H9 (cell line): ENCODE results near the gene ALG2. TPM values are rescaled to one million over a fixed set of nuclear protein-coding genes. Genes with fewer than 3 reads are reported as not detected.

Experiments
- DNase-seq: peaks from one replicate; pipeline ENCODE4 v3.0.0-alpha.2; 2017
- H2AFZ ChIP-seq: one replicate; pipeline ENCODE4 v1.6.1; 2013; ENCODE audit warnings: mild to moderate bottlenecking, low read length, control low read depth, moderate library complexity
- H2AK5ac ChIP-seq: 2 replicates; pipeline ENCODE4 v1.6.1; 2013; ENCODE audit warnings: low read length, control low read depth, mixed read lengths; ENCODE audit not compliant: insufficient read length
- H2BK120ac ChIP-seq: one replicate; pipeline ENCODE4 v1.6.1; 2013; ENCODE audit warnings: low read depth, mild to moderate bottlenecking, low read length, control low read depth, inconsistent platforms; ENCODE audit not compliant: poor library complexity, severe bottlenecking
- H2BK12ac ChIP-seq: 2 replicates; pipeline ENCODE4 v1.6.1; 2013; ENCODE audit warnings: low read length, control low read depth, mixed read lengths, low read depth; ENCODE audit not compliant: insufficient read length
- H2BK15ac ChIP-seq: 2 replicates; pipeline ENCODE4 v1.6.1; 2013; ENCODE audit warnings: low read depth, low read length, control low read depth
- H2BK20ac ChIP-seq: one replicate; pipeline ENCODE4 v1.6.1; 2013; ENCODE audit warnings: low read depth, mild to moderate bottlenecking, low read length, control low read depth, inconsistent platforms; ENCODE audit not compliant: poor library complexity, severe bottlenecking
- H2BK5ac ChIP-seq: 2 replicates; pipeline ENCODE4 v1.6.1; 2013; ENCODE audit warnings: low read length, control low read depth, mixed read lengths; ENCODE audit not compliant: insufficient read length
- H3K14ac ChIP-seq: 2 replicates; pipeline ENCODE4 v1.6.1; 2013; ENCODE audit warnings: low read length, control low read depth; ENCODE audit not compliant: insufficient read depth
- H3K18ac ChIP-seq: 2 replicates; pipeline ENCODE4 v1.6.1; 2013; ENCODE audit warnings: low read depth, mild to moderate bottlenecking, mixed read lengths, low read length, control low read depth; ENCODE audit not compliant: insufficient read length
- H3K23ac ChIP-seq: 2 replicates; pipeline ENCODE4 v1.6.1; 2013; ENCODE audit warnings: low read length, control low read depth, mixed read lengths, low read depth; ENCODE audit not compliant: insufficient read length
- H3K23me2 ChIP-seq: 2 replicates; pipeline ENCODE4 v1.6.1; 2013; ENCODE audit warnings: low read depth, mild to moderate bottlenecking, mixed read lengths, low read length, control low read depth; ENCODE audit not compliant: insufficient read length, poor library complexity, severe bottlenecking
- H3K27ac ChIP-seq: 2 replicates; pipeline ENCODE4 v1.5.1; 2013; ENCODE audit warnings: low read length, control low read depth, mixed read lengths, low read depth; ENCODE audit not compliant: insufficient read length
- H3K27me3 ChIP-seq: 2 replicates; pipeline ENCODE4 v1.6.1; 2013; ENCODE audit warnings: low read length, control low read depth, inconsistent platforms; ENCODE audit not compliant: insufficient read depth
- H3K4ac ChIP-seq: 2 replicates; pipeline ENCODE4 v1.6.1; 2013; ENCODE audit warnings: low read depth, mild to moderate bottlenecking, control low read depth, inconsistent platforms, low read length, moderate library complexity
- H3K4me1 ChIP-seq: 2 replicates; pipeline ENCODE4 v1.6.1; 2013; ENCODE audit warnings: low read length, control low read depth, inconsistent platforms; ENCODE audit not compliant: insufficient read depth
- H3K4me2 ChIP-seq: 2 replicates; pipeline ENCODE4 v1.6.1; 2013; ENCODE audit warnings: low read length, control low read depth, mixed read lengths; ENCODE audit not compliant: insufficient read length, insufficient read depth
- H3K56ac ChIP-seq: 2 replicates; pipeline ENCODE4 v1.6.1; 2013; ENCODE audit warnings: low read depth, mild to moderate bottlenecking, mixed read lengths, low read length, control low read depth; ENCODE audit not compliant: insufficient read length
- H3K79me1 ChIP-seq: 2 replicates; pipeline ENCODE4 v1.6.1; 2013; ENCODE audit warnings: low read depth, mild to moderate bottlenecking, moderate library complexity, low read length, control low read depth, inconsistent platforms; ENCODE audit not compliant: insufficient read depth, poor library complexity, severe bottlenecking
- H3K79me2 ChIP-seq: 2 replicates; pipeline ENCODE4 v1.6.1; 2013; ENCODE audit warnings: low read length, control low read depth, inconsistent platforms; ENCODE audit not compliant: insufficient read depth
- H3K9ac ChIP-seq: 2 replicates; pipeline ENCODE4 v1.6.1; 2013; ENCODE audit warnings: low read length, control low read depth, mixed read lengths; ENCODE audit not compliant: insufficient read length; ENCODE audit errors: extremely low read depth
- H3K9me3 ChIP-seq: one replicate; pipeline ENCODE4 v1.6.1; 2013; ENCODE audit warnings: low read depth, low read length, inconsistent platforms; ENCODE audit not compliant: control insufficient read depth
- H3T11ph ChIP-seq: one replicate; pipeline ENCODE4 v1.6.1; 2013; ENCODE audit warnings: mild to moderate bottlenecking, low read length, control low read depth, inconsistent platforms
- H4K20me1 ChIP-seq: one replicate; pipeline ENCODE4 v1.6.1; 2013; ENCODE audit not compliant: control insufficient read depth, insufficient read length, insufficient read depth
- H4K5ac ChIP-seq: 2 replicates; pipeline ENCODE4 v1.6.1; 2013; ENCODE audit warnings: low read depth, mild to moderate bottlenecking, mixed read lengths, low read length, control low read depth; ENCODE audit not compliant: insufficient read length
- H4K8ac ChIP-seq: replicated peaks from 2 replicates; pipeline ENCODE4 v1.6.1; 2013; ENCODE audit warnings: low read length, control low read depth, mixed read lengths, low read depth; ENCODE audit not compliant: insufficient read length
- H4K91ac ChIP-seq: 2 replicates; pipeline ENCODE4 v1.6.1; 2013; ENCODE audit warnings: low read depth, mild to moderate bottlenecking, moderate library complexity, mixed read lengths, low read length, control low read depth; ENCODE audit not compliant: insufficient read length
- H3K27ac Mint-ChIP-seq, 3 experiments: 2 replicates in 2 of 3; 3 replicates in 1 of 3; pipeline ENCODE4 v1.8.0; 2020 to 2021; ENCODE audit warnings: mixed read lengths in 3 of 3, mild to moderate bottlenecking in 1 of 3, moderate library complexity in 1 of 3
- H3K27me3 Mint-ChIP-seq: 2 replicates; pipeline ENCODE4 v1.8.0; 2021; ENCODE audit warnings: low read depth, mild to moderate bottlenecking, moderate library complexity, mixed read lengths
- H3K36me3 Mint-ChIP-seq, 3 experiments: 2 replicates in 2 of 3; 3 replicates in 1 of 3; pipeline ENCODE4 v1.8.0; 2020 to 2021; ENCODE audit warnings: low read depth in 3 of 3, mixed read lengths in 3 of 3; ENCODE audit not compliant: insufficient read depth in 1 of 3
- H3K4me1 Mint-ChIP-seq, 2 experiments: 2 replicates each; pipeline ENCODE4 v1.8.0; 2020; ENCODE audit warnings: mixed read lengths in 2 of 2
- H3K4me3 Mint-ChIP-seq, 2 experiments: 2 replicates in 1 of 2; 3 replicates in 1 of 2; pipeline ENCODE4 v1.8.0; 2020 to 2021; ENCODE audit warnings: mild to moderate bottlenecking in 2 of 2, mixed read lengths in 2 of 2, moderate library complexity in 1 of 2
- H3K9me3 Mint-ChIP-seq, 2 experiments: 2 replicates in 1 of 2; 3 replicates in 1 of 2; pipeline ENCODE4 v1.8.0; 2020; ENCODE audit warnings: mild to moderate bottlenecking in 2 of 2, mixed read lengths in 2 of 2, moderate library complexity in 1 of 2
- WGBS: extraction: QIAGEN DNeasy Blood & Tissue Kit; methylation state at CpG from one replicate; pipeline ENCODE4 v1.1.7; 2013; ENCODE audit warnings: missing lambda C conversion rate, low lambda C conversion rate, mixed read lengths; ENCODE audit not compliant: insufficient read length; ENCODE audit errors: extremely low coverage; 5-methylcytosine and 5-hydroxymethylcytosine counted together
- total RNA-seq: library from RNA; stranded (reverse); gene quantifications from 2 replicates; pipeline ENCODE4 v1.2.1, GENCODE V29; 2021
- TF ChIP-seq, protein P1 (sequence below): fragments of 200-600 bp; sonication (generic); conservative IDR thresholded peaks from 3 replicates; pipeline ENCODE4 v1.8.0; 2021; ENCODE audit warnings: antibody characterized with exemption, mild to moderate bottlenecking

ALG2 gene
- total RNA-seq, 1 experiment from 2014 or later = 30.1 TPM

DNA sequence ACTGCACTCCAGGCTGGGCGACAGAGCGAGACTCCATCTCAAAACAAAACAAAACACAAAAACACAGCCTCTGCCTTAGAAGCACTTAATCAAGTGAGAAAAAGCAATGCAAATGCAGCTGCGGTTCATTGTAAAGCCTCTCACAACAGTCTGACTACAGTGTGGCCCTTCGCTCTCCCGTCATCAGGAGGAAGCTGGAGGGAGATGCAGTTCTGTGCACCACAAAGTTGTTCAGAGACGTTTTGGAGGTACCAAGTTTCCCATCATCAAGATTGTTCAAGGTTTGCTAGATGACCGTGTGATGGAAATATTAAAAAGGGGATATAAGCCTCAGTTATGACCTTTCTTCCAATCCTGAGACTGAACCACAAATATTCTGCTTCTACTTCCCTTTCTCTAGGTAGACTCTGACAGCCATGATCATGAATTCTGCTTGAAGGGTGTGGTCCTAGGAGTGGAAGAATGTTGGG is 41.2 kb upstream of the ALG2 start:
- Histone ChIP-seq H2BK20ac (no peak overlapping the region), H4K5ac (no peak overlapping the region), H3K14ac (no peak overlapping the region), H3K18ac (no peak overlapping the region), H3K23me2 (no peaks in the 10 kb centered on the region), H2BK12ac (no peak overlapping the region), H2AFZ (no peak overlapping the region), H3K79me1 (no peaks in the 10 kb centered on the region), H3K9ac (no peak overlapping the region), H2BK15ac (no peak overlapping the region), H3T11ph (no peak overlapping the region), H2BK5ac (no peak overlapping the region), H3K4me2 (no peak overlapping the region), H4K91ac (no peak overlapping the region), H3K23ac (no peak overlapping the region), H3K56ac (no peak overlapping the region), H3K27me3 (no peaks in the 10 kb centered on the region), H2BK120ac (no peak overlapping the region), H2AK5ac (no peak overlapping the region), H3K79me2 (no peaks in the 10 kb centered on the region), H4K20me1 (no peaks in the 10 kb centered on the region), H4K8ac (no peak overlapping the region), H3K27ac (no peak overlapping the region), H3K4ac (no peak overlapping the region), H3K9me3 (no peaks in the 10 kb centered on the region), H3K4me1 (no peaks in the 10 kb centered on the region)
- Mint-ChIP-seq H3K4me1 (peaks cover 4 to 12% of the 10 kb centered on the region in 2 experiments), H3K4me3 (no peak overlapping the region), H3K9me3 (no peaks in the 10 kb centered on the region), H3K27me3 (no peaks in the 10 kb centered on the region; the same call in 1 of the 2 replicates), H3K36me3 (no peaks in the 10 kb centered on the region), H3K27ac (no peak overlapping the region)
- no peak for DNase-seq
- no CpG with 5 or more reads among the region's 7 CpGs for WGBS
- TF ChIP-seq, protein P1, sequence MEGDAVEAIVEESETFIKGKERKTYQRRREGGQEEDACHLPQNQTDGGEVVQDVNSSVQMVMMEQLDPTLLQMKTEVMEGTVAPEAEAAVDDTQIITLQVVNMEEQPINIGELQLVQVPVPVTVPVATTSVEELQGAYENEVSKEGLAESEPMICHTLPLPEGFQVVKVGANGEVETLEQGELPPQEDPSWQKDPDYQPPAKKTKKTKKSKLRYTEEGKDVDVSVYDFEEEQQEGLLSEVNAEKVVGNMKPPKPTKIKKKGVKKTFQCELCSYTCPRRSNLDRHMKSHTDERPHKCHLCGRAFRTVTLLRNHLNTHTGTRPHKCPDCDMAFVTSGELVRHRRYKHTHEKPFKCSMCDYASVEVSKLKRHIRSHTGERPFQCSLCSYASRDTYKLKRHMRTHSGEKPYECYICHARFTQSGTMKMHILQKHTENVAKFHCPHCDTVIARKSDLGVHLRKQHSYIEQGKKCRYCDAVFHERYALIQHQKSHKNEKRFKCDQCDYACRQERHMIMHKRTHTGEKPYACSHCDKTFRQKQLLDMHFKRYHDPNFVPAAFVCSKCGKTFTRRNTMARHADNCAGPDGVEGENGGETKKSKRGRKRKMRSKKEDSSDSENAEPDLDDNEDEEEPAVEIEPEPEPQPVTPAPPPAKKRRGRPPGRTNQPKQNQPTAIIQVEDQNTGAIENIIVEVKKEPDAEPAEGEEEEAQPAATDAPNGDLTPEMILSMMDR = no peak
